Measurements from ENCODE around the gene PCSK7.

DNA sequence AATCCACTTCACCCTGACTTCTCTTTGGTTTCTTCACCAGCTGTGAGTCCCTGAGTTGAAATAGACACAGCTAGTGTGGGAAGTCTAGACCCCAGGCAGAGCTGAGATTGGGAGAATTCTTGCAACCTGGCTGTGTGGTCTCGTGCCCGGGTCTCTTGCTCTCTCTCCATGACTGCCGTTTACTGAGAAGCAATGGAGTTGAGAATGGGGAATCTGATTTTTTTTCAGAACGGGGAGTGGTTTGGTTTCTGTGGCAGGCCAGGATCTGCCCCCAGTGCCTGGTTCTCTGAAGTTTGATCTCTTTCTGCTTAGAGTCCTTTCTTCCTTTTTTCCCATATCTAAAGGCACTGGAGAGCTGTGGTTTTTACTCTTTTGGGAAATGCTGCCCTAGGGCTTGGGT is 51.9 kb downstream of the PCSK7 start:
- TF ChIP-seq, protein P1, sequence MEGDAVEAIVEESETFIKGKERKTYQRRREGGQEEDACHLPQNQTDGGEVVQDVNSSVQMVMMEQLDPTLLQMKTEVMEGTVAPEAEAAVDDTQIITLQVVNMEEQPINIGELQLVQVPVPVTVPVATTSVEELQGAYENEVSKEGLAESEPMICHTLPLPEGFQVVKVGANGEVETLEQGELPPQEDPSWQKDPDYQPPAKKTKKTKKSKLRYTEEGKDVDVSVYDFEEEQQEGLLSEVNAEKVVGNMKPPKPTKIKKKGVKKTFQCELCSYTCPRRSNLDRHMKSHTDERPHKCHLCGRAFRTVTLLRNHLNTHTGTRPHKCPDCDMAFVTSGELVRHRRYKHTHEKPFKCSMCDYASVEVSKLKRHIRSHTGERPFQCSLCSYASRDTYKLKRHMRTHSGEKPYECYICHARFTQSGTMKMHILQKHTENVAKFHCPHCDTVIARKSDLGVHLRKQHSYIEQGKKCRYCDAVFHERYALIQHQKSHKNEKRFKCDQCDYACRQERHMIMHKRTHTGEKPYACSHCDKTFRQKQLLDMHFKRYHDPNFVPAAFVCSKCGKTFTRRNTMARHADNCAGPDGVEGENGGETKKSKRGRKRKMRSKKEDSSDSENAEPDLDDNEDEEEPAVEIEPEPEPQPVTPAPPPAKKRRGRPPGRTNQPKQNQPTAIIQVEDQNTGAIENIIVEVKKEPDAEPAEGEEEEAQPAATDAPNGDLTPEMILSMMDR (conservative IDR thresholded peaks at IDR 0.05; ENCODE audit: low read depth, low read length): no peak
- no peak for TF ChIP-seq EZH2phosphoT487 (IDR thresholded peaks at IDR 0.05; ENCODE audit: borderline replicate concordance, low read length)
